Activated naive CD8-positive, alpha-beta T cell treated with anti-CD3 and anti-CD28 coated beads, Interleukin-2, amount 10 ng/mL, durations not matched to agents 7 days and 5 days (primary cell): ENCODE results near the gene BIN1. TPM values are rescaled to one million over a fixed set of nuclear protein-coding genes. Genes with fewer than 3 reads are reported as not detected.

Experiments
- ATAC-seq: fragments of 150-1000 bp; cut with Tn5 transposase; one replicate; pipeline ENCODE4 v1.10.0; 2021; ENCODE audit warnings: low read depth, moderate library complexity
- POLR2A ChIA-PET: fragments of 350-600 bp; sonication (Branson Sonifier 250); formaldehyde crosslinking; loops from one replicate; lab custom pipeline; 2021; ENCODE audit warnings: antibody characterized with exemption; lab: Charles Lee
- DNase-seq: peaks from one replicate; pipeline ENCODE4 v3.0.0; 2021
- H3K27ac Mint-ChIP-seq: one replicate; pipeline ENCODE4 v1.8.0; 2022; ENCODE audit warnings: mild to moderate bottlenecking, mixed read lengths
- H3K27me3 Mint-ChIP-seq: one replicate; pipeline ENCODE4 v1.8.0; 2022; ENCODE audit warnings: mild to moderate bottlenecking, moderate library complexity, mixed read lengths
- H3K36me3 Mint-ChIP-seq: one replicate; pipeline ENCODE4 v1.8.0; 2021; ENCODE audit warnings: mild to moderate bottlenecking, mixed read lengths
- H3K4me1 Mint-ChIP-seq: one replicate; pipeline ENCODE4 v1.8.0; 2021; ENCODE audit warnings: mixed read lengths
- H3K4me3 Mint-ChIP-seq: one replicate; pipeline ENCODE4 v1.8.0; 2022; ENCODE audit warnings: mild to moderate bottlenecking, moderate library complexity, mixed read lengths
- H3K9me3 Mint-ChIP-seq: one replicate; pipeline ENCODE4 v1.8.0; 2021; ENCODE audit warnings: mixed read lengths
- total RNA-seq, 2 experiments: library from RNA; stranded (reverse); gene quantifications; one replicate each; pipeline ENCODE4 v1.2.3, GENCODE V29; 2021

BIN1 gene
- total RNA-seq, 2 experiments from 2014 or later, result 160 to 161 TPM

GRCh38 chr2:127142663-127143630, 36.0 kb upstream of the BIN1 start:
- no peak for DNase-seq
- Mint-ChIP-seq H3K36me3 (no peaks in the 10 kb centered on the region), H3K4me1 (no peaks in the 10 kb centered on the region), H3K9me3 (no peaks in the 10 kb centered on the region), H3K4me3 (no peak overlapping the region), H3K27me3 (peaks cover 13% of the 10 kb centered on the region), H3K27ac (no peak overlapping the region)
- POLR2A ChIA-PET, result no interaction called here
- ATAC-seq, result no peak

- no peak for DNase-seq
- no peak overlapping the region for H3K27ac Mint-ChIP-seq
- POLR2A ChIA-PET, result no interaction called here
Observed at GRCh38 chr2:127140538-127140937, 33.6 kb upstream of the BIN1 start.

GRCh38 chr2:127139766-127140165, 32.8 kb upstream of the BIN1 start:
- no peak for ATAC-seq
- POLR2A ChIA-PET, result interaction anchor here (1.0 to 1.1 kb wide), 2 partner anchors 8 to 59 kb away, joined by 3 to 4 read pairs; no protein-coding TSS in a partner anchor

More at GRCh38 chr2:127140538-127140937, 33.6 kb upstream of the BIN1 start:
- H3K4me1 Mint-ChIP-seq, result no peaks in the 10 kb centered on the region
- H3K9me3 Mint-ChIP-seq, result no peaks in the 10 kb centered on the region
- H3K36me3 Mint-ChIP-seq, result no peaks in the 10 kb centered on the region
- ATAC-seq, result no peak
- no peak overlapping the region for H3K4me3 Mint-ChIP-seq
- H3K27me3 Mint-ChIP-seq, result peaks cover 13% of the 10 kb centered on the region

GRCh38 chr2:127138281-127138680, 31.3 kb upstream of the BIN1 start:
- POLR2A ChIA-PET, result no interaction called here
- H3K36me3 Mint-ChIP-seq, result no peaks in the 10 kb centered on the region
- no peaks in the 10 kb centered on the region for H3K9me3 Mint-ChIP-seq
- no peak for DNase-seq
- no peaks in the 10 kb centered on the region for H3K4me1 Mint-ChIP-seq
- ATAC-seq, result no peak
- no peak overlapping the region for H3K27ac Mint-ChIP-seq
- peaks cover 13% of the 10 kb centered on the region for H3K27me3 Mint-ChIP-seq
- no peak overlapping the region for H3K4me3 Mint-ChIP-seq

More at GRCh38 chr2:127139766-127140165, 32.8 kb upstream of the BIN1 start:
- Mint-ChIP-seq H3K27me3 (peaks cover 13% of the 10 kb centered on the region), H3K4me3 (no peak overlapping the region), H3K27ac (no peak overlapping the region), H3K4me1 (no peaks in the 10 kb centered on the region), H3K36me3 (no peaks in the 10 kb centered on the region), H3K9me3 (no peaks in the 10 kb centered on the region)
- DNase-seq, result no peak

- Mint-ChIP-seq H3K4me1 (no peaks in the 10 kb centered on the region), H3K27me3 (peaks cover 11% of the 10 kb centered on the region), H3K4me3 (no peak overlapping the region), H3K36me3 (no peaks in the 10 kb centered on the region), H3K27ac (no peak overlapping the region), H3K9me3 (no peaks in the 10 kb centered on the region)
- no peak for DNase-seq
- POLR2A ChIA-PET, result no interaction called here
- no peak for ATAC-seq
Observed at GRCh38 chr2:127137741-127138140, 30.8 kb upstream of the BIN1 start.

- POLR2A ChIA-PET, result no interaction called here
- Mint-ChIP-seq H3K9me3 (no peaks in the 10 kb centered on the region), H3K27me3 (peaks cover 11% of the 10 kb centered on the region), H3K36me3 (no peaks in the 10 kb centered on the region), H3K4me1 (no peaks in the 10 kb centered on the region), H3K4me3 (no peak overlapping the region), H3K27ac (no peak overlapping the region)
- DNase-seq, result no peak
- no peak for ATAC-seq
Observed at GRCh38 chr2:127137225-127137624, 30.3 kb upstream of the BIN1 start.

GRCh38 chr2:127134833-127135830, 28.2 kb upstream of the BIN1 start:
- H3K27ac Mint-ChIP-seq, result no peak overlapping the region
- POLR2A ChIA-PET, result no interaction called here
- no peak for DNase-seq

GRCh38 chr2:127134235-127134634, 27.3 kb upstream of the BIN1 start:
- H3K27ac Mint-ChIP-seq, result no peak overlapping the region
- DNase-seq (no peak), ATAC-seq (no peak)
- H3K27me3 Mint-ChIP-seq, result peaks cover 2% of the 10 kb centered on the region
- H3K9me3 Mint-ChIP-seq, result no peaks in the 10 kb centered on the region
- no peaks in the 10 kb centered on the region for H3K36me3 Mint-ChIP-seq
- H3K4me1 Mint-ChIP-seq, result no peaks in the 10 kb centered on the region
- POLR2A ChIA-PET, result no interaction called here
- H3K4me3 Mint-ChIP-seq, result no peak overlapping the region

More at GRCh38 chr2:127134833-127135830, 28.2 kb upstream of the BIN1 start:
- H3K9me3 Mint-ChIP-seq, result no peaks in the 10 kb centered on the region
- H3K36me3 Mint-ChIP-seq, result no peaks in the 10 kb centered on the region
- no peaks in the 10 kb centered on the region for H3K4me1 Mint-ChIP-seq
- ATAC-seq, result no peak
- H3K27me3 Mint-ChIP-seq, result peaks cover 6% of the 10 kb centered on the region
- no peak overlapping the region for H3K4me3 Mint-ChIP-seq

GRCh38 chr2:127133793-127134192, 26.8 kb upstream of the BIN1 start:
- H3K27ac Mint-ChIP-seq, result no peak overlapping the region
- H3K4me3 Mint-ChIP-seq, result no peak overlapping the region
- no peaks in the 10 kb centered on the region for H3K36me3 Mint-ChIP-seq
- no peaks in the 10 kb centered on the region for H3K9me3 Mint-ChIP-seq
- POLR2A ChIA-PET, result no interaction called here
- no peaks in the 10 kb centered on the region for H3K4me1 Mint-ChIP-seq
- ATAC-seq (no peak), DNase-seq (no peak)
- no peaks in the 10 kb centered on the region for H3K27me3 Mint-ChIP-seq

- H3K27me3 Mint-ChIP-seq, result peaks cover 9% of the 10 kb centered on the region
- H3K4me3 Mint-ChIP-seq, result no peak overlapping the region
- ATAC-seq (no peak), DNase-seq (no peak)
- POLR2A ChIA-PET, result no interaction called here
- no peaks in the 10 kb centered on the region for H3K9me3 Mint-ChIP-seq
- H3K36me3 Mint-ChIP-seq, result no peaks in the 10 kb centered on the region
- H3K4me1 Mint-ChIP-seq, result no peaks in the 10 kb centered on the region
- no peak overlapping the region for H3K27ac Mint-ChIP-seq
Observed at GRCh38 chr2:127130421-127130820, 23.5 kb upstream of the BIN1 start.

GRCh38 chr2:127129937-127130336, 23.0 kb upstream of the BIN1 start:
- Mint-ChIP-seq H3K4me1 (no peaks in the 10 kb centered on the region), H3K36me3 (no peaks in the 10 kb centered on the region), H3K27ac (no peak overlapping the region), H3K9me3 (no peaks in the 10 kb centered on the region), H3K27me3 (peaks cover 9% of the 10 kb centered on the region), H3K4me3 (no peak overlapping the region)
- no peak for ATAC-seq
- POLR2A ChIA-PET, result no interaction called here
- no peak for DNase-seq

- DNase-seq (no peak), ATAC-seq (peak; percentile 50)
- H3K36me3 Mint-ChIP-seq, result no peaks in the 10 kb centered on the region
- H3K9me3 Mint-ChIP-seq, result no peaks in the 10 kb centered on the region
- H3K27ac Mint-ChIP-seq, result no peak overlapping the region
- H3K27me3 Mint-ChIP-seq, result peaks cover 9% of the 10 kb centered on the region
- POLR2A ChIA-PET, result no interaction called here
- no peaks in the 10 kb centered on the region for H3K4me1 Mint-ChIP-seq
- H3K4me3 Mint-ChIP-seq, result no peak overlapping the region
Observed at GRCh38 chr2:127128445-127128904, 21.5 kb upstream of the BIN1 start.

GRCh38 chr2:127125821-127126220, 18.9 kb upstream of the BIN1 start:
- Mint-ChIP-seq H3K27me3 (peaks cover 9% of the 10 kb centered on the region), H3K36me3 (no peaks in the 10 kb centered on the region), H3K4me1 (no peaks in the 10 kb centered on the region), H3K27ac (no peak overlapping the region), H3K4me3 (no peak overlapping the region), H3K9me3 (no peaks in the 10 kb centered on the region)
- ATAC-seq (no peak), DNase-seq (no peak)
- POLR2A ChIA-PET, result no interaction called here
